Urinary bladder (tissue), 4 donors: Measurements from ENCODE around the gene CCDC180. TPM values are rescaled to one million over a fixed set of nuclear protein-coding genes. Genes with fewer than 3 reads are reported as not detected.
"Not testable (repeated sequence)": the region's sequence is repeated elsewhere in the genome, so short reads cannot be mapped to it uniquely, and the experiment has no call there.

Experiments used
- DNase-seq: peaks from one replicate; pipeline ENCODE4 v3.0.0-alpha.2; 2015; ENCODE audit errors: extremely low spot score
- H3K27ac ChIP-seq: one replicate; pipeline ENCODE4 v1.5.1; 2013; ENCODE audit warnings: low read depth, mild to moderate bottlenecking, moderate library complexity
- H3K36me3 ChIP-seq: one replicate; pipeline ENCODE4 v1.6.1; 2013; ENCODE audit warnings: mild to moderate bottlenecking, moderate library complexity; ENCODE audit not compliant: insufficient read depth
- H3K4me1 ChIP-seq: one replicate; pipeline ENCODE4 v1.6.1; 2013; ENCODE audit warnings: mild to moderate bottlenecking, moderate library complexity; ENCODE audit not compliant: insufficient read depth
- H3K4me3 ChIP-seq: one replicate; pipeline ENCODE4 v1.5.1; 2013; ENCODE audit warnings: low read depth, low read length
- WGBS: extraction: QIAGEN DNeasy Blood & Tissue Kit; methylation state at CpG from one replicate; pipeline ENCODE4 v1.1.7; 2013; 5-methylcytosine and 5-hydroxymethylcytosine counted together
- polyA plus RNA-seq: library from polyadenylated mRNA; stranded (reverse); fragments of 200-250 nt; gene quantifications from one replicate; pipeline ENCODE4 v1.2.3, GENCODE V29; 2013
- total RNA-seq: library from RNA; depleted of rRNA; stranded (reverse); fragments of >200 nt; gene quantifications from one replicate; pipeline ENCODE4 v1.2.3, GENCODE V29; 2014
- donor health status: healthy with polysubstance abuse.
- donor health status: healthy.

The CCDC180 gene
- total and polyA plus RNA-seq, 2 donors: 3.4 to 10.0 TPM

GRCh38 chr9:97315550-97315949 is 8.1 kb downstream of the CCDC180 start:
- Histone ChIP-seq H3K4me1 (no peaks in the 10 kb centered on the region), H3K36me3 (no peaks in the 10 kb centered on the region), H3K27ac (no peak overlapping the region), H3K4me3 (no peak overlapping the region)
- 48% methylated on average over 4 of the region's 4 CpGs for WGBS
- DNase-seq: no peak

GRCh38 chr9:97316904-97317303 is 9.4 kb downstream of the CCDC180 start:
- H3K27ac ChIP-seq: no peak overlapping the region
- no peak overlapping the region for H3K4me3 ChIP-seq
- no peak for DNase-seq
- no peaks in the 10 kb centered on the region for H3K4me1 ChIP-seq
- WGBS: 93% methylated on average over 7 of the region's 7 CpGs
- H3K36me3 ChIP-seq: no peaks in the 10 kb centered on the region

GRCh38 chr9:97318433-97318832 is 11.0 kb downstream of the CCDC180 start:
- no peak for DNase-seq
- H3K36me3 ChIP-seq: no peaks in the 10 kb centered on the region
- no peak overlapping the region for H3K4me3 ChIP-seq
- no peaks in the 10 kb centered on the region for H3K4me1 ChIP-seq
- H3K27ac ChIP-seq: no peak overlapping the region
- 81% methylated on average over 6 of the region's 6 CpGs for WGBS

GRCh38 chr9:97319395-97319794 is 11.9 kb downstream of the CCDC180 start:
- H3K4me1 ChIP-seq: no peaks in the 10 kb centered on the region
- DNase-seq: no peak
- H3K27ac ChIP-seq: no peak overlapping the region
- H3K4me3 ChIP-seq: no peak overlapping the region
- H3K36me3 ChIP-seq: no peaks in the 10 kb centered on the region
- 69% methylated on average over 2 of the region's 2 CpGs for WGBS

- Histone ChIP-seq H3K4me1 (no peaks in the 10 kb centered on the region), H3K4me3 (no peak overlapping the region), H3K36me3 (no peaks in the 10 kb centered on the region), H3K27ac (no peak overlapping the region)
- DNase-seq: no peak
- WGBS: 82% methylated on average over 5 of the region's 5 CpGs
These were observed 12.7 kb downstream of the CCDC180 start for GRCh38 chr9:97320080-97320642.

GRCh38 chr9:97321251-97321650 is 13.8 kb downstream of the CCDC180 start:
- Histone ChIP-seq H3K27ac (no peak overlapping the region), H3K4me3 (no peak overlapping the region), H3K36me3 (no peaks in the 10 kb centered on the region), H3K4me1 (no peaks in the 10 kb centered on the region)
- DNase-seq: no peak
- 78% methylated on average over 1 of the region's 1 CpG for WGBS

- Histone ChIP-seq H3K4me1 (no peaks in the 10 kb centered on the region), H3K36me3 (no peaks in the 10 kb centered on the region), H3K27ac (no peak overlapping the region), H3K4me3 (no peak overlapping the region)
- 51% methylated on average over 4 of the region's 4 CpGs for WGBS
- DNase-seq: no peak
These were observed 14.2 kb downstream of the CCDC180 start for GRCh38 chr9:97321691-97322090.

- no peaks in the 10 kb centered on the region for H3K36me3 ChIP-seq
These were observed 14.6 kb downstream of the CCDC180 start for GRCh38 chr9:97322105-97322504.

GRCh38 chr9:97324954-97325353 is 17.5 kb downstream of the CCDC180 start:
- H3K4me1 ChIP-seq: no peaks in the 10 kb centered on the region
- no peaks in the 10 kb centered on the region for H3K36me3 ChIP-seq
- 95% methylated on average over 5 of the region's 5 CpGs for WGBS
- H3K4me3 ChIP-seq: no peak overlapping the region
- H3K27ac ChIP-seq: no peak overlapping the region
- DNase-seq: no peak

More at GRCh38 chr9:97322105-97322504, 14.6 kb downstream of the CCDC180 start:
- H3K27ac ChIP-seq: no peak overlapping the region
- no peak overlapping the region for H3K4me3 ChIP-seq
- 63% methylated on average over 1 of the region's 1 CpG for WGBS
- H3K4me1 ChIP-seq: no peaks in the 10 kb centered on the region
- no peak for DNase-seq

- H3K4me1 ChIP-seq: no peaks in the 10 kb centered on the region
- H3K36me3 ChIP-seq: no peaks in the 10 kb centered on the region
- H3K4me3 ChIP-seq: no peak overlapping the region
- WGBS: 76% methylated on average over 6 of the region's 6 CpGs
- DNase-seq: no peak
- H3K27ac ChIP-seq: no peak overlapping the region
These were observed 20.1 kb downstream of the CCDC180 start for GRCh38 chr9:97327562-97327961.

GRCh38 chr9:97332993-97333392 is 25.5 kb downstream of the CCDC180 start:
- no peak overlapping the region for H3K4me3 ChIP-seq
- DNase-seq: no peak
- no peaks in the 10 kb centered on the region for H3K4me1 ChIP-seq
- no peaks in the 10 kb centered on the region for H3K36me3 ChIP-seq
- no peak overlapping the region for H3K27ac ChIP-seq
- WGBS: 95% methylated on average over 3 of the region's 3 CpGs

GRCh38 chr9:97335622-97336021 is 28.2 kb downstream of the CCDC180 start:
- H3K4me1 ChIP-seq, H3K4me3 ChIP-seq, H3K36me3 ChIP-seq, H3K27ac ChIP-seq, DNase-seq: not testable (repeated sequence)
- 97% methylated on average over 7 of the region's 7 CpGs for WGBS

GRCh38 chr9:97348871-97349270 is 41.4 kb downstream of the CCDC180 start:
- Histone ChIP-seq H3K4me1 (no peaks in the 10 kb centered on the region), H3K27ac (no peak overlapping the region), H3K36me3 (no peaks in the 10 kb centered on the region), H3K4me3 (no peak overlapping the region)
- 87% methylated on average over 10 of the region's 10 CpGs for whole genome bisulfite sequencing
- no peak for DNase-seq

- H3K36me3 ChIP-seq: no peaks in the 10 kb centered on the region
- 92% methylated on average over 1 of the region's 1 CpG for WGBS
- no peak overlapping the region for H3K4me3 ChIP-seq
- no peaks in the 10 kb centered on the region for H3K4me1 ChIP-seq
- DNase-seq: no peak
- no peak overlapping the region for H3K27ac ChIP-seq
These were observed 41.9 kb downstream of the CCDC180 start for GRCh38 chr9:97349400-97349799.

GRCh38 chr9:97354637-97355036 is 47.2 kb downstream of the CCDC180 start:
- WGBS: 95% methylated on average over 4 of the region's 4 CpGs
- Histone ChIP-seq H3K27ac (no peak overlapping the region), H3K36me3 (no peaks in the 10 kb centered on the region), H3K4me1 (no peaks in the 10 kb centered on the region), H3K4me3 (no peak overlapping the region)
- no peak for DNase-seq
